ENCODE measurements around the gene N4BP2. TPM values are rescaled to one million over a fixed set of nuclear protein-coding genes. Genes with fewer than 3 reads are reported as not detected.
"Not testable (repeated sequence)": the region's sequence is repeated elsewhere in the genome, so short reads cannot be mapped to it uniquely, and the experiment has no call there.

Gene N4BP2
- total RNA-seq, 4 donors from 2014 or later, result 5.5 to 9.7 (median 7.7) TPM

- H3K9me3 ChIP-seq, result no peaks in the 10 kb centered on the region
- H3K27me3 ChIP-seq, result no peaks in the 10 kb centered on the region
- intact Hi-C loops (cut with DNase I), result no loop called here
- no peak for DNase-seq (ENCODE audit: extremely low spot score)
- no peak for TF ChIP-seq CTCF (IDR thresholded peaks at IDR 0.05)
- TF ChIP-seq EP300 (IDR thresholded peaks at IDR 0.05), result no peak
- TF ChIP-seq POLR2AphosphoS5 (IDR thresholded peaks at IDR 0.05), result no peak
- no peak for TF ChIP-seq POLR2A (IDR thresholded peaks at IDR 0.05; ENCODE audit: low read depth)
- H3K4me1 ChIP-seq, result no peaks in the 10 kb centered on the region
- no peak overlapping the region for H3K4me3 ChIP-seq
- no peak overlapping the region for H3K27ac ChIP-seq (replicated peaks in 1 of 4)
- peaks cover 0 to 19% (median 3%) of the 10 kb centered on the region in 4 donors for H3K36me3 ChIP-seq
These were observed 68.0 kb downstream of the N4BP2 start for GRCh38 chr4:40124690-40125089.

- intact Hi-C loops (cut with DNase I), result no loop called here
- Histone ChIP-seq H3K9me3 (no peaks in the 10 kb centered on the region), H3K4me3 (no peak overlapping the region), H3K27ac (replicated peaks in 1 of 4) (no peak overlapping the region), H3K27me3 (no peaks in the 10 kb centered on the region), H3K4me1 (no peaks in the 10 kb centered on the region), H3K36me3 (peaks cover 0 to 20% (median 5%) of the 10 kb centered on the region in 4 donors)
- DNase-seq (ENCODE audit: extremely low spot score), result no peak
- TF ChIP-seq POLR2A (IDR thresholded peaks at IDR 0.05; ENCODE audit: low read depth) (no peak), POLR2AphosphoS5 (IDR thresholded peaks at IDR 0.05) (no peak), EP300 (IDR thresholded peaks at IDR 0.05) (no peak), CTCF (IDR thresholded peaks at IDR 0.05) (no peak)
These were observed 73.9 kb downstream of the N4BP2 start for GRCh38 chr4:40130401-40131036.

- Histone ChIP-seq H3K4me1 (no peaks in the 10 kb centered on the region), H3K36me3 (peaks cover 0 to 16% (median 10%) of the 10 kb centered on the region in 4 donors), H3K27ac (replicated peaks in 1 of 4) (no peak overlapping the region), H3K27me3 (no peaks in the 10 kb centered on the region), H3K4me3 (no peak overlapping the region), H3K9me3 (no peaks in the 10 kb centered on the region)
- WGBS, result 88% methylated on average over 1 of the region's 1 CpG
- DNase-seq (ENCODE audit: extremely low spot score), result no peak
- TF ChIP-seq CTCF (IDR thresholded peaks at IDR 0.05) (no peak), POLR2AphosphoS5 (IDR thresholded peaks at IDR 0.05) (no peak), EP300 (IDR thresholded peaks at IDR 0.05) (no peak), POLR2A (IDR thresholded peaks at IDR 0.05; ENCODE audit: low read depth) (no peak)
- intact Hi-C loops (cut with DNase I), result no loop called here
These were observed 76.2 kb downstream of the N4BP2 start for GRCh38 chr4:40132816-40133215.

GRCh38 chr4:40134206-40134917 lies 77.7 kb downstream of the N4BP2 start:
- Histone ChIP-seq H3K36me3 (peaks cover 0 to 13% (median 12%) of the 10 kb centered on the region in 4 donors), H3K27me3 (no peaks in the 10 kb centered on the region), H3K27ac (replicated peaks in 1 of 4) (no peak overlapping the region), H3K9me3 (no peaks in the 10 kb centered on the region), H3K4me1 (no peaks in the 10 kb centered on the region), H3K4me3 (no peak overlapping the region)
- 91% methylated on average over 1 of the region's 1 CpG for WGBS
- TF ChIP-seq EP300 (IDR thresholded peaks at IDR 0.05) (no peak), POLR2A (IDR thresholded peaks at IDR 0.05; ENCODE audit: low read depth) (no peak), CTCF (IDR thresholded peaks at IDR 0.05) (no peak), POLR2AphosphoS5 (IDR thresholded peaks at IDR 0.05) (no peak)
- intact Hi-C loops (cut with DNase I), result no loop called here
- DNase-seq (ENCODE audit: extremely low spot score), result no peak

GRCh38 chr4:40136202-40136601 lies 79.6 kb downstream of the N4BP2 start:
- DNase-seq (ENCODE audit: extremely low spot score); H3K27me3 ChIP-seq; H3K4me1 ChIP-seq; H3K9me3 ChIP-seq; H3K27ac ChIP-seq (replicated peaks in 1 of 4); intact Hi-C loops (cut with DNase I); H3K4me3 ChIP-seq: not testable (repeated sequence)
- H3K36me3 ChIP-seq, result peaks cover 0 to 12% (median 8%) of the 10 kb centered on the region in 4 donors
- 91% methylated on average over 9 of the region's 9 CpGs for WGBS

Measured in esophagus muscularis mucosa (tissue), 4 donors.